ENCODE data around the gene CTDP1. TPM values are rescaled to one million over a fixed set of nuclear protein-coding genes. Genes with fewer than 3 reads are reported as not detected.
"Not testable (repeated sequence)": the region's sequence is repeated elsewhere in the genome, so short reads cannot be mapped to it uniquely, and the experiment has no call there.

The CTDP1 gene
- total RNA-seq, 1 experiment from 2014 or later, result 16.1 TPM

DNA sequence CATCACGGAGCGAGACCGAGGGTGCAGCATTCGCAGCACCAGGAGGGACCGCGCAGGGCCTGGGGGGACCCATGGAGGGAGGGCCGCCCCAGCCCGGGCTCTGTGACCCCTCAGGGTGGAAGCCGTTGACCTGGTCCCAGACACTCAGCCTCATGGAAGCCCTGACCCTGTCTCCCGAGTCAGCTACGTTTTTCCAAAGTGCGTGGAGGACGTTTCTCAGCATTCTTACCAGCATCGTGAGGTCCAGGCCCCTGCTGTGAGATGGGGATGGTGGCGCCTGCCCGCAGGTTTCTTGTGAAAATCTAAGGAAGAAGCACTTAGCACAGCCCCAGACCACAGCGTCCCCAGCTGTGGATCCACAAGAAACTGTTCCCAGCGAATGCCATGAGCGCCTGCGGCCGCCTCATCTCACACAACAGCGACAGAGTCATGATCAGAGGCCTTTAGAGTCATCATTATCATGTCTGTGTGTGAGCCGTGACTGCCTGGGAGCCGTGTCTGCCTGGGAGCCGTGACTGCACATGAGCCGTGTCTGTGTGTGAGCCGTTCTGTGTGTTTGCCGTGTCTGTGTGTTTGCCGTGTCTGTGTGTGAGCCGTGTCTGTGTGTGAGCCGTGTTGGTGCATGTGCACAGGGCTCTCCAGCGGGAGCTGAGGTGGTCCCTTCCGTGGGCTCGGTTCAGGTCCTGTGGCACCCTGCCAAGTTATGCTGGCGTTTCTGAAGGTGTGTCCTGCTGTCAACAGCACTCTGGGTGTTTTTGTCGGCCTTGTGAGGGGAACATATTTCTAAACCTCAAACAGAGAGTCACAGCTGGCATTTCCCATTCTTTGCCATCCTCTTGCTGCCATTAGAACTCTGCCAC lies 68.9 kb downstream of the CTDP1 start:
- Mint-ChIP-seq H3K4me1 (ENCODE audit: low read depth, unreplicated experiment) (no peaks in the 10 kb centered on the region), H3K4me3 (ENCODE audit: unreplicated experiment) (no peak overlapping the region), H3K36me3 (ENCODE audit: insufficient read depth, unreplicated experiment) (peaks cover 13% of the 10 kb centered on the region), H3K27me3 (ENCODE audit: insufficient read depth, unreplicated experiment) (no peaks in the 10 kb centered on the region), H3K9me3 (ENCODE audit: unreplicated experiment) (no peaks in the 10 kb centered on the region), H3K27ac (ENCODE audit: unreplicated experiment) (no peak overlapping the region)
- no TSS peak for BruUV-seq (replicated peaks)
- ChIA-PET CTCF (no interaction called here), POLR2A (no interaction called here)
- Histone ChIP-seq H3K27me3 (replicated peaks; ENCODE audit: control insufficient read depth, insufficient read depth, low read length) (no peaks in the 10 kb centered on the region), H3K4me1 (no peaks in the 10 kb centered on the region), H3K4me3 (ENCODE audit: low read depth, low read length) (no peak overlapping the region), H3K9me3 (no peaks in the 10 kb centered on the region), H3K36me3 (ENCODE audit: control insufficient read depth, insufficient read depth, low read length) (no peaks in the 10 kb centered on the region)
- DNase-seq, result no peak
- intact Hi-C loops (cut with micrococcal nuclease; ENCODE audit: unreplicated experiment), result no loop called here
- TF ChIP-seq, protein P1, sequence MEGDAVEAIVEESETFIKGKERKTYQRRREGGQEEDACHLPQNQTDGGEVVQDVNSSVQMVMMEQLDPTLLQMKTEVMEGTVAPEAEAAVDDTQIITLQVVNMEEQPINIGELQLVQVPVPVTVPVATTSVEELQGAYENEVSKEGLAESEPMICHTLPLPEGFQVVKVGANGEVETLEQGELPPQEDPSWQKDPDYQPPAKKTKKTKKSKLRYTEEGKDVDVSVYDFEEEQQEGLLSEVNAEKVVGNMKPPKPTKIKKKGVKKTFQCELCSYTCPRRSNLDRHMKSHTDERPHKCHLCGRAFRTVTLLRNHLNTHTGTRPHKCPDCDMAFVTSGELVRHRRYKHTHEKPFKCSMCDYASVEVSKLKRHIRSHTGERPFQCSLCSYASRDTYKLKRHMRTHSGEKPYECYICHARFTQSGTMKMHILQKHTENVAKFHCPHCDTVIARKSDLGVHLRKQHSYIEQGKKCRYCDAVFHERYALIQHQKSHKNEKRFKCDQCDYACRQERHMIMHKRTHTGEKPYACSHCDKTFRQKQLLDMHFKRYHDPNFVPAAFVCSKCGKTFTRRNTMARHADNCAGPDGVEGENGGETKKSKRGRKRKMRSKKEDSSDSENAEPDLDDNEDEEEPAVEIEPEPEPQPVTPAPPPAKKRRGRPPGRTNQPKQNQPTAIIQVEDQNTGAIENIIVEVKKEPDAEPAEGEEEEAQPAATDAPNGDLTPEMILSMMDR (IDR thresholded peaks at IDR 0.05; ENCODE audit: insufficient read depth in 1 of 2, low read depth in 1 of 2, low read length in 1 of 2, severe bottlenecking in 1 of 2, unreplicated experiment in 1 of 2), result no peak

GRCh38 chr18:79749251-79750191 lies 69.9 kb downstream of the CTDP1 start:
- CTCF ChIA-PET, result no interaction called here
- no TSS peak for BruUV-seq (replicated peaks)
- Mint-ChIP-seq H3K4me3 (ENCODE audit: unreplicated experiment) (no peak overlapping the region), H3K36me3 (ENCODE audit: insufficient read depth, unreplicated experiment) (peaks cover 7% of the 10 kb centered on the region), H3K27me3 (ENCODE audit: insufficient read depth, unreplicated experiment) (no peaks in the 10 kb centered on the region), H3K27ac (ENCODE audit: unreplicated experiment) (no peak overlapping the region), H3K9me3 (ENCODE audit: unreplicated experiment) (no peaks in the 10 kb centered on the region), H3K4me1 (ENCODE audit: low read depth, unreplicated experiment) (no peaks in the 10 kb centered on the region)
- Histone ChIP-seq H3K27me3 (replicated peaks; ENCODE audit: control insufficient read depth, insufficient read depth, low read length) (no peaks in the 10 kb centered on the region), H3K9me3 (no peaks in the 10 kb centered on the region), H3K36me3 (ENCODE audit: control insufficient read depth, insufficient read depth, low read length) (no peaks in the 10 kb centered on the region), H3K4me1 (no peaks in the 10 kb centered on the region), H3K4me3 (ENCODE audit: low read depth, low read length) (no peak overlapping the region)
- intact Hi-C loops (cut with micrococcal nuclease; ENCODE audit: unreplicated experiment), result no loop called here
- TF ChIP-seq, protein P1 (IDR thresholded peaks at IDR 0.05; ENCODE audit: insufficient read depth in 1 of 2, low read depth in 1 of 2, low read length in 1 of 2, severe bottlenecking in 1 of 2, unreplicated experiment in 1 of 2), result no peak
- POLR2A ChIA-PET, result no interaction called here
- no peak for DNase-seq

- no TSS peak for BruUV-seq (replicated peaks)
These were observed 71.5 kb downstream of the CTDP1 start for GRCh38 chr18:79750980-79751571.

GRCh38 chr18:79751918-79752578 lies 72.4 kb downstream of the CTDP1 start:
- H3K4me1 Mint-ChIP-seq (ENCODE audit: low read depth, unreplicated experiment); H3K4me1 ChIP-seq; H3K9me3 ChIP-seq; H3K27ac Mint-ChIP-seq (ENCODE audit: unreplicated experiment); CTCF ChIA-PET; H3K36me3 Mint-ChIP-seq (ENCODE audit: insufficient read depth, unreplicated experiment); H3K36me3 ChIP-seq (ENCODE audit: control insufficient read depth, insufficient read depth, low read length); BruUV-seq (replicated peaks); POLR2A ChIA-PET; H3K4me3 Mint-ChIP-seq (ENCODE audit: unreplicated experiment); H3K9me3 Mint-ChIP-seq (ENCODE audit: unreplicated experiment); DNase-seq; H3K27me3 Mint-ChIP-seq (ENCODE audit: insufficient read depth, unreplicated experiment); H3K27me3 ChIP-seq (replicated peaks; ENCODE audit: control insufficient read depth, insufficient read depth, low read length); H3K4me3 ChIP-seq (ENCODE audit: low read depth, low read length); intact Hi-C loops (cut with micrococcal nuclease; ENCODE audit: unreplicated experiment): not testable (repeated sequence)

More at GRCh38 chr18:79750980-79751571, 71.5 kb downstream of the CTDP1 start:
- Mint-ChIP-seq H3K27me3 (ENCODE audit: insufficient read depth, unreplicated experiment) (no peaks in the 10 kb centered on the region), H3K27ac (ENCODE audit: unreplicated experiment) (no peak overlapping the region), H3K4me1 (ENCODE audit: low read depth, unreplicated experiment) (no peaks in the 10 kb centered on the region), H3K9me3 (ENCODE audit: unreplicated experiment) (no peaks in the 10 kb centered on the region), H3K36me3 (ENCODE audit: insufficient read depth, unreplicated experiment) (peaks cover 7% of the 10 kb centered on the region), H3K4me3 (ENCODE audit: unreplicated experiment) (no peak overlapping the region)
- intact Hi-C loops (cut with micrococcal nuclease; ENCODE audit: unreplicated experiment), result no loop called here
- H3K4me3 ChIP-seq (ENCODE audit: low read depth, low read length), result no peak overlapping the region
- H3K27me3 ChIP-seq (replicated peaks; ENCODE audit: control insufficient read depth, insufficient read depth, low read length), result no peaks in the 10 kb centered on the region
- no peaks in the 10 kb centered on the region for H3K9me3 ChIP-seq
- ChIA-PET CTCF (no interaction called here), POLR2A (no interaction called here)
- H3K4me1 ChIP-seq, result no peaks in the 10 kb centered on the region
- no peak for DNase-seq
- TF ChIP-seq, protein P1 (IDR thresholded peaks at IDR 0.05; ENCODE audit: insufficient read depth in 1 of 2, low read depth in 1 of 2, low read length in 1 of 2, severe bottlenecking in 1 of 2, unreplicated experiment in 1 of 2), result no peak
- H3K36me3 ChIP-seq (ENCODE audit: control insufficient read depth, insufficient read depth, low read length), result no peaks in the 10 kb centered on the region
